HG03060 (cell line): Measurements from ENCODE around the gene RTN4RL1.
"Not testable (repeated sequence)": the region's sequence is repeated elsewhere in the genome, so short reads cannot be mapped to it uniquely, and the experiment has no call there.

Experiments used
- ATAC-seq: cut with Tn5 transposase; IDR thresholded peaks from one replicate; pipeline ENCODE4 v1.9.1; 2021; ENCODE audit warnings: low read depth, moderate number of reproducible peaks; ENCODE audit not compliant: unreplicated experiment

Gene RTN4RL1

GRCh38 chr17:1904273-1905182, 120.6 kb downstream of the RTN4RL1 start:
- ATAC-seq: no peak

- ATAC-seq: no peak
Measured at GRCh38 chr17:1899403-1900000, 125.6 kb downstream of the RTN4RL1 start.

- no peak for ATAC-seq
Measured at GRCh38 chr17:1898872-1899271, 126.3 kb downstream of the RTN4RL1 start.

- ATAC-seq: no peak
Measured at GRCh38 chr17:1898332-1898731, 126.8 kb downstream of the RTN4RL1 start.

- no peak for ATAC-seq
Measured at GRCh38 chr17:1897105-1897656, 128.0 kb downstream of the RTN4RL1 start.

- ATAC-seq: no peak
Measured at GRCh38 chr17:1896243-1897104, 128.7 kb downstream of the RTN4RL1 start.

- not testable (repeated sequence) for ATAC-seq
Measured at GRCh38 chr17:1895479-1895878, 129.7 kb downstream of the RTN4RL1 start.

GRCh38 chr17:1894753-1895339, 130.3 kb downstream of the RTN4RL1 start:
- no peak for ATAC-seq

GRCh38 chr17:1890758-1891450, 134.2 kb downstream of the RTN4RL1 start:
- ATAC-seq: no peak

GRCh38 chr17:1888741-1889140, 136.4 kb downstream of the RTN4RL1 start:
- ATAC-seq: no peak
